Measurements from ENCODE around the gene PCED1A. TPM values are rescaled to one million over a fixed set of nuclear protein-coding genes. Genes with fewer than 3 reads are reported as not detected.

The PCED1A gene, protein sequence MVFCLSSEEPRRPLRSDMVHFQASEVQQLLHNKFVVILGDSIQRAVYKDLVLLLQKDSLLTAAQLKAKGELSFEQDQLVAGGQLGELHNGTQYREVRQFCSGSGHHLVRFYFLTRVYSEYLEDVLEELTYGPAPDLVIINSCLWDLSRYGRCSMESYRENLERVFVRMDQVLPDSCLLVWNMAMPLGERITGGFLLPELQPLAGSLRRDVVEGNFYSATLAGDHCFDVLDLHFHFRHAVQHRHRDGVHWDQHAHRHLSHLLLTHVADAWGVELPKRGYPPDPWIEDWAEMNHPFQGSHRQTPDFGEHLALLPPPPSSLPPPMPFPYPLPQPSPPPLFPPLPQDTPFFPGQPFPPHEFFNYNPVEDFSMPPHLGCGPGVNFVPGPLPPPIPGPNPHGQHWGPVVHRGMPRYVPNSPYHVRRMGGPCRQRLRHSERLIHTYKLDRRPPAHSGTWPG
- total RNA-seq (2014; rRNA removed; shearing (Covaris generic)): 16.2 and 18.5 TPM in 2 replicates
- 69.5 and 76.3 TPM in 2 replicates for polyA plus RNA-seq (2014; cell fraction: nucleus; rRNA removed)

GRCh38 chr20:2840138-2840966 is at the start of gene PCED1A, which contains the start of gene VPS16:
Gene PCED1A, minus strand, starts transcription at chr20:2840655. Its CDS starts 743 bp downstream, at chr20:2839912.
Gene VPS16, plus strand, starts transcription at chr20:2840745. Its CDS starts 30 bp downstream, at chr20:2840775.
- DNase-seq (ENCODE audit: extremely low read depth, low read depth): peak; percentile 65

DNA sequence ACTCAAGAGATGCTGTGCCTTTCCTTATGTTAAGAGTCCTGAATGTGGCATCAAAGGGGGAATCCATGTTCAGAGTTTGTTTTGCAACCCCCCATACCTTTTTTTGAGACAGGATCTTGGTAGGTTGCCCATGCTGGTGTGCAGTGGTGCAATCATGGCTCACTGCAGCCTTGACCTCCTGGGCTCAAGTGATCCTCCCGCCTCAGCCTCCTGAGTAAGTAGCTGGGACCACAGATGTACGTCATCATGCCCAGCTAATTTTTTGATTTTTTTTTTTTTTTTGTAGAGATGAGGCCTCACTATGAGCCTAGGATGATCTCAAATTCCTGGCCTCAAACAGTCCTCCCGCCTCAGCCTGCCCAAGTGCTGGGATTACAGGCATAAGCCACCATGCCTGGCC is 49.3 kb upstream of the PCED1A start:
- DNase-seq (ENCODE audit: extremely low read depth, low read depth): no peak

DNA sequence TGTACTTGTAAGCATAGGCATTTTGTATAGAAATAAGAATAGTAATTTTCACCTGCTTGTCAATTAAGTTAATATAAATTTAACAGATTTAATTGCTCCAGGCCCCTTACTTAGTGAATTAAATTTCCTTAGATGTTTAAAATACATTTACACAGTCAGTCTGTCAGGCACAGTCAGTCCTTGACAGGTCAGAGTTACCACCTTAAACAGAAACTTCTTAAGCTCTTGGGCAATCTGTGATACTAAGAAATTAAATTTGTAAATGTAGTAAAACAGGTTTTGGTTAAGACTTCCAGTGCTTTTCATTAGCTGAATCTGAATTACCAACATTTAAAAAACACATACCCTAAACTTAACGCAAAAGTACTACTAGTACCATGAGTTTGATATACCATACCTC is 48.8 kb upstream of the PCED1A start:
- DNase-seq (ENCODE audit: extremely low read depth, low read depth): no peak

- DNase-seq (ENCODE audit: extremely low read depth, low read depth): no peak
Measured at GRCh38 chr20:2888224-2888955, 47.9 kb upstream of the PCED1A start.

DNA sequence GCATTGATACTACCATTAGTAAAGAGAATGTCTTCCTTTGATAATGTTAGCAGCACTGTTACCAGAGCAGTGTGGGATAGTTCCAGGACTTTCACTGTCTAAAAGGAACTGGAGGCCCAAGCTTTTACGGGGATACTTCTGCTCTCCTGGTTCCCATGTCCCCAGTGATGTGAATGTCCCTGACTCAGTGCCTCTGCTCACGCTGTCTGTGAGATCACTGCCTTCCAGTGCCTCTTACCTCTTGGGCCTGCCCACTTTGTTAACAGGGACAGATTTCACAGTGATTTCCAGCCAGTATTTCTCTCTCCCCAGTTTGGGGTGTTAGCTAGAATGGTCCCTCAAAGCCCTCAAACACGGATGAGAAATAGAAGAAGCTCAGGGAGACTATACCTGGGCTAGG is 47.3 kb upstream of the PCED1A start:
- DNase-seq (ENCODE audit: extremely low read depth, low read depth): no peak

DNA sequence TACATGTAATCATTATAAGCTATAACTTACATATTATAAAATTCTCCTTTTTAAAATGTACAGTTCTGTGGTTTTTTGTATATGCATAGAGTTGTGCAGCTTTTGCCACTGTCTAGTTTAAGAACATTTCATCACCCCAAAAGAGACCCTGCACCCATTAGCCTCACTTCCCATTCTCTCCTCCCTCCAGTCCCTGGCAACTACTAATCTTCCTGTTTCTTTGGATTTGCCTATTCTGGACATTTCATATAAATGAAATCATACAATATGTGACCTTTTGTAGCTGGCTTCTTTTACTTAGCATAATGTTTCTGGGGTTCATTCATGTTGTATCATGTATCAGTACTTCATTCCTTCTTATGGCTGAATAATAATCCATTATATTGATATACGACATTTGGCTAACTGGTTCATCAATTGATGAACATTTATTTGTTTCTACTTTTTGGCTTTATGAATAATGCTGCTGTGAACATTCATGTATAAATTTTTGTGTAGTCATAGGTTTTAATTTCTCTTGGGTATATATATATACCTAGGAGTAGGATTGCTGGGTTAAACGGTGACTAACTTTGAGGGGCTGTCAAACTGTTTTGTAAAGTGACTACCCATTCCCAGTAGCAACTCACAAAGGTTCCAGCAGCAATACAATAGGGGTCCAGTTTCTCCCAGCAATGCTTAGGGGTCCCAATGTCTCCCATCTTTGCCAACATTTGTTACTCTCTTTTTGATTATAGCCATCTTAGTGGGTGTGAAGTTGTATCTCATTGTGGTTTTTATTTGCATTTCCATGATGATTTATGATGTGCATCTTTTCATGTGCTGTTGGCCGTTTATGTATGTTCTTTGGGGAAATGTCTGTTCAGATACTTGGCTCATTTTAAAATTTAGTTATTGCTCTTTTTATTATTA is 43.5 kb upstream of the PCED1A start:
- DNase-seq (ENCODE audit: extremely low read depth, low read depth): no peak

DNA sequence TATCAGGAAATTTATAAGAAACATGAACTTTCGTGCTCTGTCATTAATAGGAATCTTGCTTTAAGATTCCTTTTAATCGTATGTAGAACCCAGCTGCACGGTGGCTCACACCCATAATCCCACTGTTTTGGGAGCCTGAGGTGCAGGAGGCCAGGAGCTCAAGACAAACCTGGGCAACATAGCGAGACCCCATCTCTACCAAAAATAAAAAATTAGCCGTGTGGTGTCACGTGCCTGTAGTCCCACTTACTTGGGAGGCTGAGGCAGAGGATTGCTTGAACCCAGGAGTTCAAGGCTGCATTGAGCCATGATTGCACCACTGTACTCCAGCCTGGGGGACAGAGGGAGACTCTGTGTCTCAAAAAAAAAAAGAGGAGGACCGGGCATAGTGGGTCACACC is 40.2 kb upstream of the PCED1A start:
- no peak for DNase-seq (ENCODE audit: extremely low read depth, low read depth)

DNA sequence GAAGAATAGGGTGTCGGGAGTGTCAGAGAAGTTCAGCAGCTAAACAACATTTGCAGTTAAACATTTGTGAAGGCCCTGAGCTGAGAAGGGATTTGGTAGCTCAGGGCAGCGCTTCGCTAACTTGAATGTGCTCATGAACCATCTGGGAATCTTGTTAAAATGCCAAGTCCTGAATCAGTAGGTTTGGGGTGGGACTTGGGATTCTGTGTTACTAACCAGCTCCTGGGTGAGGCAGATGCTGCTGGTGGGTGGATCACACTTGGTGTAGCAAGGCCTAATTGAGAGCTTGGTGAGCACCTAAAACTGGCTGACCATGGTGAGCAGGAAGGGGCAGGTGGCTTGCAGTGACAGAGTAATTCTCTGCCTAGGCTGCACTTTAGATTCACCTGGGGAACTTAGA is 38.7 kb upstream of the PCED1A start:
- no peak for DNase-seq (ENCODE audit: extremely low read depth, low read depth)

DNA sequence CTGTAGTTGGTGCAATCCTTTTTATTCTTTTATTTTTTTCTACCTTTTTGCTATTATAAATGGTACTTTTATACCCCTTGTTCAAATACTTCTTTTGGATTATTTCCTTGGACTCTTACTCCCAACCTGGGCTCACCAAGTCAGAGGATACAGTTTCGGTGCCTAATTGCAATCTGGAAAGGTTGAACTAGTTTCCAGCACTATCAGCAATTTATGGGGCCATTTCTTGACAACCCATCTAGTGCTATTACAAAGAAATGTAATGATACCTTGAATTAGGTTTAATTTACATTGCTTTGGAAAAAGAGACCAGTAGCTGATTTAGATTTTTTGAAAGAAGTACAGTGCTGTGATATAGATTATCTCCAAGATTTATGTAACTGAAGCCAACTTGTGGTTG is 38.1 kb upstream of the PCED1A start:
- no peak for DNase-seq (ENCODE audit: extremely low read depth, low read depth)

DNA sequence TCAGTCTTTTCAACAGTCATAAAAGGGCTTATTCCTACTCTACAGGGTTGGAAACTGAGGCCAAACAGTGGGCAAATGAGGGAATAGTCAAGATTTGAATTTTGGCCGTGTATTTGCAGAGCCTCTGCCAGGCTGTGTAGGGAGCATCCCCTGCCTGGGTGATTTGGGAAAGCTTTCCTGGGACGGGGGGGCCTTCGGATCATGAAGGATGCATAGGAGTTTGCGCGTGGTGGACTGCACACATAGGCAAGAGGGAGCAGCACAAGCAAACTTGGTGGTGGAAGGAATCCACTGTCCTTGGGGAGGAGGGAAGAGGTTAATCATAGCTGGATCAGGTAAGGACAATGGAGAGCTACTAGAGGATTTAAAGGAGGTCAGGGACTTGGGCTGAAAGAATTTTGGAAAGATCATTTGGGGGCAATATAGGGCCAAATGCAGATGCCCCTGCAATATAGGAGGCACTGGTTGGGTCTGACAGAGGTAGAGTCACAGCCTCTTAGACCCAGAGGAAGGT is 35.3 kb upstream of the PCED1A start:
- no peak for DNase-seq (ENCODE audit: extremely low read depth, low read depth)

DNA sequence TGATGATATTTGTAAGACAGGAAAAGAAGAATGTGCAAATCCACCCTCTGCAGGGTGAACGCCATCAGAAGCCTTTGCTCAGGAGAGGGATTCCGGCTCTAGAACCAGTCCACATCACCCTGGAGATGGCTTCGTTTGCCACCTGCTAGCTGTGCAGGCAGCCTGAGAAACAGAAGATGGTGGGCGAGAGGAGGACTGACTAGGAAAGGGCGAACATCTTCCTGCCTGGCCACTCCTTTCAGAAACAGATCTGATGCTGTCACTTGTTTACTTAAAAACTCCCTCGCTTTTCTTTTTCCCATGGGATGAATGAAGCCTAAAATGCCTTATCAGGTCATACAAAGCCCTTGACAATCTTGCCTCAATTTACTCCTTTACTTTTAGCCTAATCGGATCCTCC is 34.0 kb upstream of the PCED1A start:
- no peak for DNase-seq (ENCODE audit: extremely low read depth, low read depth)

GRCh38 chr20:2873747-2874041 is 33.2 kb upstream of the PCED1A start:
- DNase-seq (ENCODE audit: extremely low read depth, low read depth): peak; percentile 32

- peak; percentile 91 for DNase-seq (ENCODE audit: extremely low read depth, low read depth)
Measured at GRCh38 chr20:2873010-2873746, 32.7 kb upstream of the PCED1A start, which contains the start of gene PTPRA. Gene PTPRA, plus strand, starts transcription at chr20:2873481. Its CDS starts 90,797 bp downstream, at chr20:2964278.

- peak; percentile 51 for DNase-seq (ENCODE audit: extremely low read depth, low read depth)
Measured at GRCh38 chr20:2872459-2873009, 32.1 kb upstream of the PCED1A start.

- no peak for DNase-seq (ENCODE audit: extremely low read depth, low read depth)
Measured at GRCh38 chr20:2871661-2872458, 31.4 kb upstream of the PCED1A start.

GRCh38 chr20:2871111-2871465 is 30.6 kb upstream of the PCED1A start:
- DNase-seq (ENCODE audit: extremely low read depth, low read depth): no peak

GRCh38 chr20:2869381-2869780 is 28.9 kb upstream of the PCED1A start:
- DNase-seq (ENCODE audit: extremely low read depth, low read depth): no peak
